GM12891 (cell line): ENCODE results near the gene STOML1.
"Not testable (repeated sequence)": the region's sequence is repeated elsewhere in the genome, so short reads cannot be mapped to it uniquely, and the experiment has no call there.

Experiments used
- DNase-seq: peaks from one replicate; pipeline ENCODE4 v3.0.0; 2011; ENCODE audit warnings: low spot score; ENCODE audit not compliant: insufficient read length
- FAIRE-seq: peaks from 2 replicates; lab custom pipeline; 2011; peaks lifted over from hg19 to GRCh38; lab: Jason Lieb, UNC
- PAX5 ChIP-seq: IDR thresholded peaks from 2 replicates; pipeline ENCODE4 v1.6.1; 2011; ENCODE audit warnings: low read length, moderate library complexity, mild to moderate bottlenecking; ENCODE audit not compliant: insufficient read depth, severe bottlenecking
- POLR2A ChIP-seq: IDR thresholded peaks from 2 replicates; pipeline ENCODE4 v1.6.1; 2011; ENCODE audit warnings: low read depth, low read length, control low read depth
- POLR2AphosphoS5 ChIP-seq: IDR thresholded peaks from 2 replicates; pipeline ENCODE4 v1.6.1; 2011; ENCODE audit warnings: low read depth, low read length, control low read depth
- POU2F2 ChIP-seq: IDR thresholded peaks from 2 replicates; pipeline ENCODE4 v1.6.1; 2011; ENCODE audit warnings: low read depth, mild to moderate bottlenecking, control low read depth, low read length, moderate library complexity
- SPI1 ChIP-seq: IDR thresholded peaks from 2 replicates; pipeline ENCODE4 v1.6.1; 2011; ENCODE audit warnings: low read depth, low read length, control low read depth
- TAF1 ChIP-seq: IDR thresholded peaks from 2 replicates; pipeline ENCODE4 v1.6.1; 2011; ENCODE audit warnings: low read depth, low read length, control low read depth

STOML1 gene

GRCh38 chr15:73940061-73940981, 51.8 kb downstream of the STOML1 start:
- FAIRE-seq = no peak
- TF ChIP-seq PAX5 = no peak
- no peak for TF ChIP-seq SPI1
- TF ChIP-seq POLR2AphosphoS5 = no peak
- TF ChIP-seq POLR2A = no peak
- no peak for TF ChIP-seq POU2F2
- TF ChIP-seq TAF1 = no peak
- DNase-seq = no peak

- no peak for DNase-seq
Measured at GRCh38 chr15:73939138-73939537, 53.0 kb downstream of the STOML1 start.

GRCh38 chr15:73938516-73938915, 53.6 kb downstream of the STOML1 start:
- FAIRE-seq, DNase-seq: not testable (repeated sequence)

More at GRCh38 chr15:73939138-73939537, 53.0 kb downstream of the STOML1 start:
- TF ChIP-seq POU2F2 = no peak
- TF ChIP-seq POLR2AphosphoS5 = no peak
- no peak for TF ChIP-seq SPI1
- TF ChIP-seq POLR2A = no peak
- FAIRE-seq = no peak

- TF ChIP-seq SPI1 (no peak), TAF1 (no peak), PAX5 (no peak), POU2F2 (no peak), POLR2A (no peak), POLR2AphosphoS5 (no peak)
- FAIRE-seq (no peak), DNase-seq (no peak)
Measured at GRCh38 chr15:73937726-73938125, 54.4 kb downstream of the STOML1 start.

- FAIRE-seq (no peak), DNase-seq (no peak)
- TF ChIP-seq SPI1 = no peak
- TF ChIP-seq POLR2A = no peak
- no peak for TF ChIP-seq TAF1
- no peak for TF ChIP-seq POLR2AphosphoS5
- no peak for TF ChIP-seq POU2F2
- no peak for TF ChIP-seq PAX5
Measured at GRCh38 chr15:73937296-73937695, 54.8 kb downstream of the STOML1 start.

- DNase-seq = no peak
- TF ChIP-seq SPI1 (no peak), POLR2AphosphoS5 (no peak), POLR2A (no peak), TAF1 (no peak), PAX5 (no peak), POU2F2 (no peak)
- FAIRE-seq = no peak
Measured at GRCh38 chr15:73936588-73937290, 55.4 kb downstream of the STOML1 start.

GRCh38 chr15:73936181-73936580, 55.9 kb downstream of the STOML1 start:
- FAIRE-seq (no peak), DNase-seq (no peak)
- TF ChIP-seq POU2F2 (no peak), PAX5 (no peak), POLR2AphosphoS5 (no peak), SPI1 (no peak)

- TF ChIP-seq POLR2AphosphoS5 (no peak), TAF1 (no peak), SPI1 (no peak), PAX5 (no peak), POU2F2 (no peak), POLR2A (no peak)
- DNase-seq = no peak
- FAIRE-seq = no peak
Measured at GRCh38 chr15:73935547-73935946, 56.5 kb downstream of the STOML1 start.

- FAIRE-seq = no peak
- no peak for TF ChIP-seq PAX5
- TF ChIP-seq POLR2A = no peak
- no peak for TF ChIP-seq POLR2AphosphoS5
- TF ChIP-seq POU2F2 = no peak
- TF ChIP-seq TAF1 = no peak
- TF ChIP-seq SPI1 = no peak
- no peak for DNase-seq
Measured at GRCh38 chr15:73934281-73934680, 57.8 kb downstream of the STOML1 start.
